ENCODE data around the gene STXBP3. TPM values are rescaled to one million over a fixed set of nuclear protein-coding genes. Genes with fewer than 3 reads are reported as not detected.

The STXBP3 gene
- total RNA-seq, 4 donors from 2014 or later = 41.4 to 97.0 (median 79.1) TPM

DNA sequence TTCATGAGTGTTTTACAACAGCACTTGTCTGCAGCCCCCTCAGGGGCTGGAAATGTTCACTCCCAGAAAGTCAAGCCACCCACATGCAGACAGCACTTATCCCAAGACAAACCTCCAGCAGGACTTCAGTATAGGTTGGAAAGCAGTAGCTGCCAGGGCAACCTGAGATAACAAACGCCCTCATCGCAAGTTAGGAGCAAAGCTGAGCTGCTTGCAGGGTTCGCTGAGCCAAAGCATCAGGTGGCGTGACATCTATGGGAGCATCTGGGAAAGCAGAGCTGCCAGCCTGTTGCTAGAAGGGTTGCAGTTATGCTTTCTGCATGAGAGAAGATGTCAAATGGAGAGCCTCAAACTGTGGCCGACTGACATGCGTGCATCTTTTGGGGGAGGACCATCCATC lies 4.2 kb upstream of the STXBP3 start:
- TF ChIP-seq, protein P1, sequence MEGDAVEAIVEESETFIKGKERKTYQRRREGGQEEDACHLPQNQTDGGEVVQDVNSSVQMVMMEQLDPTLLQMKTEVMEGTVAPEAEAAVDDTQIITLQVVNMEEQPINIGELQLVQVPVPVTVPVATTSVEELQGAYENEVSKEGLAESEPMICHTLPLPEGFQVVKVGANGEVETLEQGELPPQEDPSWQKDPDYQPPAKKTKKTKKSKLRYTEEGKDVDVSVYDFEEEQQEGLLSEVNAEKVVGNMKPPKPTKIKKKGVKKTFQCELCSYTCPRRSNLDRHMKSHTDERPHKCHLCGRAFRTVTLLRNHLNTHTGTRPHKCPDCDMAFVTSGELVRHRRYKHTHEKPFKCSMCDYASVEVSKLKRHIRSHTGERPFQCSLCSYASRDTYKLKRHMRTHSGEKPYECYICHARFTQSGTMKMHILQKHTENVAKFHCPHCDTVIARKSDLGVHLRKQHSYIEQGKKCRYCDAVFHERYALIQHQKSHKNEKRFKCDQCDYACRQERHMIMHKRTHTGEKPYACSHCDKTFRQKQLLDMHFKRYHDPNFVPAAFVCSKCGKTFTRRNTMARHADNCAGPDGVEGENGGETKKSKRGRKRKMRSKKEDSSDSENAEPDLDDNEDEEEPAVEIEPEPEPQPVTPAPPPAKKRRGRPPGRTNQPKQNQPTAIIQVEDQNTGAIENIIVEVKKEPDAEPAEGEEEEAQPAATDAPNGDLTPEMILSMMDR (IDR thresholded peaks at IDR 0.05; ENCODE audit: low read depth) = no peak

DNA sequence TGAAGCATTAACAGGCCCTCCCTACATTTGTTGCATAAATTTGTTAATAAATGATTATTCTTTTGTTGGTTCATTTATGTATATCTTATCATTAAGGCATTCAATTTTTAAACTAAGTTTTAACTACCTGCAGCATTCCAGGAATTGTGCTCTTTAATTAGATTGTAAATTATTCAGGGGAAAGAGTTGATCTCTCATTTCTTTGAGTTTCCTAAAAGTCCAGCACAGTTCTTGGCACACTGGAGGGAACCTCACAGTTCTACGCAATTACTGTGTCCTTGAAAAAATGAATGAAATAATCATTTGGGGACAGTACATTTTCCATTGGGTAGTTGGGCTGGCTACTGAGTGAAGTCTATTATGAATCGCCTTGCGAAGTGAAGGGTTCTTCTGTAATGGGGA lies 493 bp upstream of the STXBP3 start:
- TF ChIP-seq, protein P1 (IDR thresholded peaks at IDR 0.05; ENCODE audit: low read depth) = no peak

DNA sequence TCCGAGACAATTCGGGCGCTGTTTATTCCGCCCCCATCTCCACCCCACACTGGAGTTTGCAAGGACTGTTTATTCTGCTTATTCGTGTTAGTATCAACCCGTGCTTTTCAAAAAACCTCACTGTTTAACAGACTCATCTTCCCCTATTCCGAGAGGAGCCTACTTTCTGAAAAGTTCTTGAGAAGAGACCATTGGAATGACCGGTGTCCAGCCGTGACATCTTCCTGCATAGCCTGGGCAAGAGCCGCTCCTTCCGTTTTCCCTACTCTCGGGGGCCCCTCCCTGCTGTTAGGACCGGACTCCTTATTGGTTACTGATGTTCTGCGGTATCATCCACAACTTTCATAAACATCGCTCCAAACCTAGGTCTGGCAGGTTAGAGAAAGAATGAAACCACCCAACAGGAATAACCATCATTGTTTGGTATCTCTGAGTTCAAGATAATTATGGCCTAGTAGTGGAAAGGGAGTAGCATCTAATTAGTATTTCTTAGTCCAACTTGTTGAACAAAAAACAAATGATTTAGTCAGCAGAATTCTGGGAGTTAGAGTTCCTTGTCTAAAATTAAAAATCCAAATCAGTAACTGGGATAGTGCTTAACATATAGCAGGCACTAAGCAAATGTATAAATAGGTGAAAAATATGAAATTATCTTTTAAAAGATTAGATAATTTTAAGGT lies 837 bp downstream of the STXBP3 start:
- TF ChIP-seq, protein P1 (IDR thresholded peaks at IDR 0.05; ENCODE audit: low read depth) = no peak

DNA sequence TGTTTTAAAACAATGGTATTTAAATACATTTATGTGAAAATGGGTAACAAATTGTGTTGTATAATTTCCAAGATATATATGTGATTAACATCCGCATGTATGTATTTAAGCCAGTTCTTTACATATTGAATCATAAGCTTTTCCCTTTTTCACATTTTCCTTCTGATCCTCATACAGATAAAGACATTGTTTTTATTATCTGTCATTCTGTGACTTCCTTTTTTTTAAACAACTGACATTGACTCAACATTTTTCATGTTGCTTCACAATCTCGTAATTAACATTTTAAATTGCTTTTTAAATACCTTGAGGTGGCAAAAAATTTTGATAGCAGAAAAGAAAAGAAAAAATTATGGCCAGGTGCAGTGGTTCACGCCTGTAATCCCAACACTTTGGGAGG lies 1.4 kb downstream of the STXBP3 start:
- TF ChIP-seq, protein P1 (IDR thresholded peaks at IDR 0.05; ENCODE audit: low read depth) = no peak

- TF ChIP-seq, protein P1 (IDR thresholded peaks at IDR 0.05; ENCODE audit: low read depth) = no peak
Measured at GRCh38 chr1:108749081-108749480, 2.6 kb downstream of the STXBP3 start.

- TF ChIP-seq, protein P1 (IDR thresholded peaks at IDR 0.05; ENCODE audit: low read depth) = no peak
Measured at GRCh38 chr1:108750476-108751181, 4.2 kb downstream of the STXBP3 start.

GRCh38 chr1:108753363-108753762 lies 6.9 kb downstream of the STXBP3 start:
- TF ChIP-seq, protein P1 (IDR thresholded peaks at IDR 0.05; ENCODE audit: low read depth) = no peak

All from subcutaneous adipose tissue (tissue), 4 donors.